GM03348 (cell line): ENCODE results near the gene TMUB2.
A peak's percentile ranks its signal among the peaks of the same experiment; 100 is the strongest.

Experiments
- DNase-seq: peaks from one replicate; pipeline ENCODE4 v3.0.0; 2012; ENCODE audit warnings: low spot score

Gene TMUB2

DNA sequence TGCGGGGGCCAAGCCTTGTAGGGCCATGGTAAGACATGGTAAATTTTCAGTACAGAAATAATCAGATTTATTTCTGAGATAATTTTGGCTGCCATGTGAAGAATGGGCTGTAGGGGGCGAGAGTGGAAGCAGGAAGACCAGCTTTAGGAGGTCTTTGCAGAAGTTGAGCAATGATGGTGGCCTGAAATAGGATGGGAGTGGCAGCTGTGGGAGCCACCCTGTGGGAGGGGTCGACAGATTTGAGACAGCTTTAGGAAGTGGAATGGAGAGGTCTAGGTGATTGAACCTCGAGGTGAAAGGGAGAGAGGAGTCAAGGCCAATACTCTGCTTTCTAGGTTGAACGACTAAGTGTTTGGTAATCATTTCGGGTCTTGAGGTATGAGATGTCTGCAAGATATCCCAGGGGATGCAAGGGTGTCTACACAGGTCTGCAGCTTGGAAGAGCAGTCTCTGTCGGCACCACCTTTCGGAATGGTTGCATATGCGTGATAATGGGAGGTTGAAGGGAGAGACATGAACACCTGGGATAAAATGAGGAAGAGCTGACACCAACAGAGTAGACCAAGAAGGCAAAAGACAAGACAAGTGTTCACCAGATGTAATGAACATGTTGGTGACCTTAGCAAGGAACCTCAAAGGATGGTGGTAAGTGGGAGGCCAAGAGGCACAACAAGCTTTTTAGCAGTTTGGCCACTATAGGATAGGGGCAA is 17.1 kb downstream of the TMUB2 start:
- peak; percentile 70 for DNase-seq

DNA sequence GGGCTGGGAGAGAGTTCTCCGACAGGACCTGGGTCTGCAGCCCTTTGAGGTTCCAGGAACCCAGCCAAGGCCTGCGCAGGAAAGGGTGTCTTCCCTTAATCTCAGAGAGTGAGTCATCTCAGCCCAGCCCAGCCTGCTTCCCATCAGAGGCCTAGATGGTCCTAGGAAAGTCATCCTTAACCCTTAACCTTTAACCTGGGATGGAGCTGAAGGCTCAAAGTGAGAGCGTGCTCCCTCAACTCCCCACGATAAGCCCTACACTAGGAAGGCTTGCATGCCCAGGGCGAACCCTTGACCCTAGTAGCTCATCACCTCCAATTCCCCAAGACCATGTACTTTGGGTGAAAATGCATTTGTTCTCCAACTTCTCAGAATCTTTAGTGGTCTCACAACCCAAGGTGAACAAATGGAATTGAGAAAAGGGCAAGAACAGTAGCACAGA is 17.7 kb downstream of the TMUB2 start:
- DNase-seq: peak; percentile 40

GRCh38 chr17:44205962-44206824 is 19.4 kb downstream of the TMUB2 start:
- no peak for DNase-seq

- DNase-seq: no peak
Measured at GRCh38 chr17:44206825-44207155, 20.0 kb downstream of the TMUB2 start.

DNA sequence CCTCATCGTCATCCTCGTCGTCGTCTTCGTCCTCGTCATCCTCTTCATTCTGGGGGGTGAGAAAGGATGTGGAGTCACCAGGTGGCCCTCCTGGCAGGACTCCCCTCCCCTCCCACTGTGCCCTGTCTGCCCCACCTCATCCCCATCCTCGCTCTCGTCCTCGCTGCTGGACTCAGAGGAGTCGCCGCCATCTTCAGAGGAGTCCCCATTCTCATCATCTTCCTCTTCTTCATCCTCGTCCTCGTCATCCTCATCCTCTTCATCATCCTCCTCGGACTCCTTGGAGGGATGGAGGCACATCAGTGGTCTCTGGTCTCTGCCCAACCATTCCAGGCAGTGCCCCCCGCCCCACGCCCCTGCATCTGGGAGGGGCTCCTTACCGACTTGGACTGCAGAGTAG is 20.5 kb downstream of the TMUB2 start:
- no peak for DNase-seq

DNA sequence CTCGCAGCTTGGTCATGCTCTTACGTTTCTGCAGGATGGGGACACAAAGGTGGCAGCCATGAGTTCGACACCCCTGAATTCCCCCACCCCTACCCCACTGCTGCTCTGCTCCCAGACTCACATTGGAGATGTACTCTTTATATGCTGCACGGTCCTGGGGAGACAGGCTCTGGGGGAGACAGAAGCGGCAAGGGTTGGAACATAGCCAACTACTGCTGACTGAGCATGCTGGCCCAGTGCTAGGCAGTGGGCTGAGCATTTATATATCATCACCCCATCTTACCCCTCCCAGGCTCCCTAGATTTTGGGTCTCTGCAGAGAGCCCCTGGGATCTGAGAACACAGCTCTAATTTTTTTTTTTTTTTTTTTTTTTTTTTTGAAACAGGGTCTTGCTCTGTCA is 21.0 kb downstream of the TMUB2 start:
- DNase-seq: no peak

DNA sequence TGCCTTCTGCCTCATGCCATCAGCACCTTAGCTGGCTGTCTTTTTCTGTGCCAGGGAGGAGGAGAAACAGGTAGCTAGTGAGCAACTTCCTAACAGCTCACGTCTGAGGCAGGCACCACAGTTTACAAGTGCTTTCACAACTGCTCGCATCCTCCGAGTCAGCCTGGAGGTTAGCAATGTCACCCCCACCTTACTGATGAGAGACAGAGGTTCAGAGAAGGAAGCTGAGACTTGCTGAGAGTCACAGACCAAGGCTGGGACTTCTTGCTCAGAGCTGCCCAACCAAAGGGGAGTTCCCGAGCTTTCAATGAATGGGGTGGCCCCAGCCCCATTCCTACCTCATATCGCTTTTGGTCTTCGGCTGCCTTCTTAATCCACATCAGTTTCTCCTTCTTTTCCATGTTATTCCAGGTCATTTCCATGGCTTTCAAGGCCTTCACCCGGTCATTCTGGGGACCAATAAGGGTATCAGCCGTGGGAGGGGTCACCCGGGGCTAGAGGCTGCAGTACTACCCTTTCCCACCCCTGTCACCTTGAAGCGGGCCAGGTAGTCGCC is 23.1 kb downstream of the TMUB2 start:
- no peak for DNase-seq

DNA sequence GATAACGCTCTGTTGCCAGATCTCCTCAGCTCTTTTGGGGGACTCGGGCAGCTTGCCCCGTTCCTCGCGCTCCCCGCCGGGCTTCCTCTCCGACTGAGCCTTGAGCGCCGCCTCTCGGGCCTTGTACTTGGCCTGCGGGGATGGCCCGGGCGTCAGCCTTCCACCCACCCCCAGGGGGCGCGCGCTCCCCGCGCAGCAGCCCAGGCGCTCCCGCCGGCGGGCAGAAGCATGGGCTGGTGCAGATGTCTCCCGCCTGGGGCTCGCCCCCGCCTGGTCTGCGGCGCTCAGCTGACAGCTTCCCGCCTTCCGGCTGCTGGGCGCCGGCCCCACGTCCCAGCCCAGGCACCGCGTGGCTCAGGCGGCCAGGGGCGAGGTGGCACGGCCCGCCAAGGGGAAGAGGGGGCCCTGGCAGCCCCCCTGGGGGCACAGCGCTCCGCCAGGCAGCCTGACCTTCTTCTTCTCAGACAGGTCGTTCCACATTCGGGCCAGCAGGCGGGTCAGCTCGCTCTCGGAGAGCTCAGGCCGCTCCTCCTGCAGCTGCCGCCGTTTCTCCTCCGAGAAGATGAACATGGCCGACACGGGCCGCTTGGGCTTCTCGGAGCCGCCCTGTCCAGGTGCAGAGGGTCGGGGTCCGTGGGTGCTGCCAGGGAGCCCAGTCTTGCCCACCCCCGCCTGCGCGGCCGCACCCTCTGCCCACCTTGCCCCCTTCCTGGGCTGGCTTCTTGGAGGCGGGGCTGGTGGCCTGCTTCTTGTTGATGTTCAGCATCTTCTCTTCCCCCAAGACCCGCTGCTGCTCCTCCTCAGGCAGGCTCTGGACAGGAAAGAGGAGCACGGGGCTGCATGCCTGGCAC is 23.8 kb downstream of the TMUB2 start:
- DNase-seq: peak; percentile 93

- DNase-seq: no peak
Measured at GRCh38 chr17:44211281-44212265, 24.8 kb downstream of the TMUB2 start.

- DNase-seq: no peak
Measured at GRCh38 chr17:44212507-44213402, 26.0 kb downstream of the TMUB2 start.

- DNase-seq: no peak
Measured at GRCh38 chr17:44213403-44214229, 26.8 kb downstream of the TMUB2 start.

GRCh38 chr17:44214230-44214494 is 27.4 kb downstream of the TMUB2 start:
- DNase-seq: no peak

DNA sequence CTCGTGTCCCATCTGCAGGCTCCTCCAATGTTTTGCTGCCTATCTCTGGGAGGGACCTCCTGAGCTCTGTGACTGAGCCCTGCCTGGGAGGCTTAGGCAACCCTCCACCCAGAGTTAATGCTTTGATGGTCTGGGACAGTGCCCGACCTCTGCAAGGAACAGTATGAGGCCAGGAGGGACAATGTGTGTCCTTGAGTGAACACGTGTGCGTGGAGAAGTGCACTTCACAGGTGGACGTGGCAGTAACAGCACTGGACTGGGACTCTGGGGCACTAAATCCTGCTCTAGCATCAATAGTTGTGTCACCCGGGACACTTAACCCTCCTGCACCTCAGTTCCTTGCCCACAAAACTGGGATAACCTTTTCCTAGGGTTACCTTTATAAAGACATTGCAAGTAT is 28.1 kb downstream of the TMUB2 start:
- no peak for DNase-seq

GRCh38 chr17:44216173-44216572 is 29.4 kb downstream of the TMUB2 start:
- no peak for DNase-seq

DNA sequence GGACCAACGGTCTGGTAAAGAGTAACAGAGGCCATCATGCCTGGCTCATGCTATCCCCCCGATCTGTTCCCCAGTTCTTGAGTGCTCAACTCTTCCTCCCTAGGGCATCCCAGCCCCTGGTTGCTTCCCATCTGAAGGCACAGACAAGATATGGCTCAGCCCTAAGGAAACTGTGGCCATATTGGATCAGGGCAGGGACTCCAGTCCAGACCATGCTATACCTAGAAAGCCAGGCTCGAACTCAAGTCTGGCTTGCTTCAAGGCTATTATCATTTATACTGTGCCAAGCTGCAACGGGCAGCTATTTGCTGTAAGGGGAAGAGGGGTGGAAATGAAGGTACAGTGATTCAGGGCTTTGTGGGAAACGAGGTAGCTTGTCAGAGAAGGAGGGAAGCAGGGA is 29.9 kb downstream of the TMUB2 start:
- DNase-seq: no peak

DNA sequence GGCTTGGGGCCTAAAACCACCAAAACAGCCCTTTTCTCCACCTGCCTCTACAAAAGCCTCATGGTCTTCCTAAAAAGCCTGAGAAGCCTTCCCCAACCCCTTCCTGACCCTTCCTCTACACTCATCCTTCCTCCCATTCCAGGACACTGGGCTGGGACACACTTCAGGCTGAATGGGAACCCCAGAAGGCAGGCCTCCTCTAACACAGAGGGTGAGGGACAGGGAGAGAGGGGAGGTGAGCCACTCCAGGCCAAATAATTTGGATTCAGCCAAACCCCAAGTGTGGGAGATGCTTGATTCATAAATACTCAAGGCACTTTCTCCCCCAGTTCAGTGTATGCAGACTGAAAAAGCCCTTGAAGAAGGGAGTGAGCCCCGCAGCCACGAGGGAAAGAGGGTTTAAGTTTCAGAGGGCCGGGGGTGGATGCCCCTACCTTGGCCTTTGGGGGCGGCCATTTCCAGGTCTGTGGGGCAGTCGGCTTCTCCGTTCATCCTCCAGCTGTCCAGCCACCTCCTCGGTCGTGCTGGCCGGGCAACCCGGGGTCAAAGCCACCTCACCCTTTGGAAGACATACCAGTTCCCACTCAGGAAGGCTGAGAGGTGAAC is 31.1 kb downstream of the TMUB2 start:
- no peak for DNase-seq

DNA sequence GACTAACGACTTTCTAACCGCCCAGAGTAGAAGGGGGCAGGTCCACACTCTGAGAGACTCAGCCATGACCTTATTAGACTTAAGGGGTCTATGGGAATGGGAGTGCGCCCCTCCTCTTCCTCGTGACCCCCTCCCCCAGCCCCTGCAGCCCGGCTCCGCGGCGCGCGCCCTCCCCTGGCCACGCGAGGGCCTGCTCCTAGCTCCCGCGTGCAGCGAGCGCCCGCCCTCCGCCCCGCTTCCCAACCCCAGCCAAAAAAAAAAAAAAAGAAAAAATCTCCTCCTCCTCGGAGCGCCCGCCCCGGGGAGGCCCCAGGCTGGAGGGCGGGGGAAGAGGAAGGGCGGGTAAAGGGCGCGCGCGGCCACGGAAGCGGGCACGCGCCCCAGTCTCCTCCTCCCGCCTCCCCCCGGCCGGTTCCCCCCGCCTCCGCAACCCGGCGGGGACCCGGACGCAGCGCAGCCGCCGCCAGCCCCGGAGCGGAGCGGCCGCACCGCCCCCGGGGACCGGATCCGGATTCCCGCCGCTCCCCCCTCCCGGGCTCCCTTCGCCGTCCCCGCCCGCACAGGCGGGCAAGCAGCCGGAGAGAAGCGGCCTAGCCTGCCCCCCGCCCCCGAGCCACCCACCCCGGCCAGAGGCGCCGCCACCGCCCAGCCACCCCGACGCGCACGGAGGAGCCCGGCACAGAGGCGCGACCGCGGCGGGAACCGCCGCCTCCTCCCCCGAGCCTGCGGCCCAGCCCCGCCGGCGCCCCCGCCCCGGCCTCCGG is 31.8 kb downstream of the TMUB2 start:
- peak; percentile 97 for DNase-seq

DNA sequence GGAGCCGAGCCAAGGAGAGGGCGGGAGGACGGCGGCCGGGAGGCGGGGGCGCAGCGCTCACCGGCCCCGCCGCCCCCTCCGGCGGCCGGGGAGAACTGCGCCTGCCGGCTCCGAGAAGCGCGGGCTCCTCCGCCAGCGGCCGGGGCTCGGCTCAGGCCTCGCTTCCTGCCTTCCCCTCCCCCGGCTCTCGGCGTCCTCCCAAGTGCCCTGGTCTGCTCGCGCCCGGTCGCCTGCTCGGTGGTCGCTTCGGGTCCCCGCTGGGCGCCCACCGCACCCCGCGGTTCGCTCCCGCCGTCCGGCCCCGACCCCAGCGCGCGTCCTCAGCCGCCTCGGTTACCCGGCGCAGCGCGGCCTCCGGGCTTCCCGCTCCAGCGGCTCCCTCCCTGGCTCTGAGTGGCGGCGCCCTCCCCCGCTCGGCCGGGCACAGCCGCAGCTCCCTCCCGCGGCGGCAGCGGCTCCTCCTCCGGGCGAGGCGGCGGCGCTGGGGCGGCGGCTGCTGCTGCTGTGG is 32.4 kb downstream of the TMUB2 start:
- DNase-seq: peak; percentile 91
